Pons (tissue), 1 donor: Measurements from ENCODE around the gene HNF1A.
A peak's percentile ranks its signal among the peaks of the same experiment; 100 is the strongest.
"Not testable (repeated sequence)": the region's sequence is repeated elsewhere in the genome, so short reads cannot be mapped to it uniquely, and the experiment has no call there.

Experiments
- DNase-seq: peaks from one replicate; pipeline ENCODE4 v3.0.0-alpha.2; 2016; ENCODE audit warnings: low spot score

Gene HNF1A

DNA sequence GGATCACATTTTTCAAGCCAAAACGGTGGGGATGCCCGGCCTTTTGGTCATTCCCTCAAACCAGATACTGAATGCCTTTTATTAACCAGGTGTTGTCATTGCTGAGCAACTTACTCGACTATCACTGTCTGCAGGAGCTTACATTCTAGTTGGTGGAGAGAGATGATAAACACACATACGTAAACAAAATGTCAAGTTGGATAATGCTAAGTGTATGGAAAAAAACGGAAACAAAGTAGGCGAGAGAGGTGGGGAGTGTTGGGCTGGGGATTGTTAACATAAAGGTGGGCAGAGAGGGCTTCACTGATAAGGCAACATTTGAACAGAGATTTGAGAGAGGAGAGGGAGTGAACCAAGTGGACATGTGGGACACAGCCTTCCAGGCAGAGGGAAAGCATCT lies 33.5 kb downstream of the HNF1A start:
- DNase-seq = no peak

DNA sequence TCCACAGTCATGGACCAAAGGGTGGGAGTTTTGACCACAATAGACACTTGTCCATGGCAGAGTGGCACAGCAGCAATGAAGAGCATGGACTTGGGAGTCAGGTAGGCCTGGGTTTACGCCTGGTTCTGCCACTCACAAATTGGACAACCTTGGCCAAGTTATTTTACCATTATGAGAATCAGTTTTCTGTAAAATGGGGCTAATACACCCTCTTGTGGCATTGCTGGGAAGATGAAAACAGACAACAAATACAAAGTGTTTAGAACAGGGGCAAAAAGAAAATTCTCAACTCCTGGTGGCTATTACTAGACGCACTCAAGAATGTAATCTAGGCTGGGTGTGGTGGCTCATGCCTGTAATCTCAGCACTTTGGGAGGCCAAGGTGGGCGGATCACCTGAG lies 35.4 kb downstream of the HNF1A start:
- no peak for DNase-seq

DNA sequence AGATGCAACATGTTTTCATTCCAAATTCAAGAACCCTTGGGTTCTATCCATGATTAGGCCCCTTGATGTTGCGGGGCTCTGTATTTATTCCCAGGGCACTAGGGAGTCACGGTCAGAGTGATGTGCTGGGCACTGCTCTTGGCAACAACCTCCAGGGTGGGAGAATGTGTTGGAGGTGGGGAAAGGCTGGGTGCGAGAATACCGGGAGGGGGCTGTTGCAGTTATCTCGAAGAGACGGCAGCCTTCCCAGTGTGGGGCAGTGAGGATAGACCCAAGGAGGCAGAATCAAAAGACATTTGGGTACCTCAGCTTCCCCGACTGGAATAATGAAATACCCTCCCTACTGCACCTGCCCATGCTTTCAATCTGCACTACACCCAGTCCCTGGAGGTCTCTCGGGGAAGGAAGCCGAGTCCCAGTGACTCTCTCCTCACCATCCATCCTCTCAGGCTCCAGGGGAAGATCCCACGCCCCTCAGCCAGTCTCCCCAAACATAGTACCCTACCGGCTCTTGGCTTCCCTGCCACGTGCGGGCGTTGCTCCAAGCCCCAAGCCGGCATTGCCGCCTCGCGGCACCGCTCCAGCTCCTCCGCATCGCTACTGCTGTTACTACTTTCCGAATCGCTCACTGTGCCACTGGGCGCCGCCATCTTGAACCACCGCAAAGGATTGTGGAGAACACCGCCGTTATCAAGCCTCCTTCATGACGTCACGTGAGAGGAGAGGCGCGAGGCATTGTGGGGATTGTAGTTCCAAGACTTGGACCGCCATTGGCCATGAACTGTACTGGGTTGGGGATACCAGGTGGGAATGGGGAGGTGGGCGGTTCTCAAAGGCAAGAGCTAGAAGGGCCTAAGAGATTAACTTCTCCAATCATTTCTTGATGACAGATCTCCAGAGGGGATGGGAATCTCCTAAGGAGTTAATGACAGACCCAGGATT lies 37.8 kb downstream of the HNF1A start, which contains the start of gene C12orf43:
TSS of gene C12orf43 (minus strand) at position 663 of the 942 bp plus-strand sequence. CDS start at position 650, 13 bp downstream.
- DNase-seq = peak; percentile 95

GRCh38 chr12:121017966-121018491 lies 39.7 kb downstream of the HNF1A start:
- DNase-seq = no peak

- no peak for DNase-seq
Observed at GRCh38 chr12:121018860-121019617, 40.7 kb downstream of the HNF1A start.

DNA sequence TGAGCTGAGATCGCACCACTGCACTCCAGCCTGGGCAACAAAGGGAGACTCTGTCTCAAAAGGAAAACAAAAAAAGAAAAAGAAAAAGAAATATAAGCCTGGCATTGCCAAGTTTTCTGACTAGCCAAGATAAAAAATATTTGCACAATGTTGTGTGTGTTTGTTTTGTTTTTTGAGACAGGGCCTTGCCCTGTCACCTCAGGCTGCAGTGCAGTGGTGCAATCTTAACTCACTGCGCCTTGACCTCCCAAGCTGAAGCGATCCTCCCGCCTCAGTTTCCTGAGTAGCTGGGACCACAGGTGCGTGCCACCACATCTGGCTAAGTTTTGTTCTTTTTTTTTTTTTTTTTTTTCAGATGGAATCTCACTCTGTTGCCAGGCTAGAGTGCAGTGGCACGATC lies 43.4 kb downstream of the HNF1A start:
- DNase-seq = no peak

- DNase-seq = no peak
Observed at GRCh38 chr12:121022713-121023112, 44.4 kb downstream of the HNF1A start.

GRCh38 chr12:121023799-121024198 lies 45.5 kb downstream of the HNF1A start:
- no peak for DNase-seq

DNA sequence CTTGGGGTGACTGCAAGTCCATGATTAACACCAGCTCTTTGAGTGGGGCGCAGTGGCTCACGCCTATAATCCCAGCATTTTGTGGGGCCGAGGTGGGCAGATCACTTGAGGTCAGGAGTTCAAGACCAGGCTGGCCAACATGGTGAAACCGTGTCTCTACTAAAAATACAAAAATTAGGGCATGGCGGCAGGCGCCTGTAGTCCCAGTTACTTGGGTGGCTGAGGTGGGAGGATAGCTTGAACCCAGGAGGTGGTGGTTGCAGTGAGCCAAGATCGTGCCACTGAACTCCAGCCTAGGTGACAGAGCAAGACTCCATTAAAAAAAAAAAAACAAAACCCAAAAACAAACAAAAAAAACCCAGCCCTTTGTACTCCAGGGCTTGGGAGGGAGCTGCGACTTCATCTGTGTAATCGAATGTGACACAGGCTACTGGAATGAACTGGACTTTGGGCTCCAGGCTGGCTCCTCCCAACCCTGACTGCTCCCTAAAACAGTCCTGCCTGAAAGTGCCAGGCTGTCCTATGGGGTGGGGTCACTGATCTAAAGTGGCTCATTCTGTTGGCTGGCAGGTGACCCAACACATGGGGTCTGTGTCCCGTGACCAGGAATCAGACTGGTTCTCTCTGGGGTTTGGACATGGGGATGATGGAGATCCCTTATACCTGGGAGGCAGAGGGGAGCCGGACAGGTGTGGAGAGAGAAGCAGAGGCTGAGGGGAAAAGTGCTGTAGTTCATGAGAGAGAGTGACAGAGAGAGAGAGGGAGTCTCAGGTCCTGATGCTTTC lies 47.3 kb downstream of the HNF1A start:
- DNase-seq = no peak

DNA sequence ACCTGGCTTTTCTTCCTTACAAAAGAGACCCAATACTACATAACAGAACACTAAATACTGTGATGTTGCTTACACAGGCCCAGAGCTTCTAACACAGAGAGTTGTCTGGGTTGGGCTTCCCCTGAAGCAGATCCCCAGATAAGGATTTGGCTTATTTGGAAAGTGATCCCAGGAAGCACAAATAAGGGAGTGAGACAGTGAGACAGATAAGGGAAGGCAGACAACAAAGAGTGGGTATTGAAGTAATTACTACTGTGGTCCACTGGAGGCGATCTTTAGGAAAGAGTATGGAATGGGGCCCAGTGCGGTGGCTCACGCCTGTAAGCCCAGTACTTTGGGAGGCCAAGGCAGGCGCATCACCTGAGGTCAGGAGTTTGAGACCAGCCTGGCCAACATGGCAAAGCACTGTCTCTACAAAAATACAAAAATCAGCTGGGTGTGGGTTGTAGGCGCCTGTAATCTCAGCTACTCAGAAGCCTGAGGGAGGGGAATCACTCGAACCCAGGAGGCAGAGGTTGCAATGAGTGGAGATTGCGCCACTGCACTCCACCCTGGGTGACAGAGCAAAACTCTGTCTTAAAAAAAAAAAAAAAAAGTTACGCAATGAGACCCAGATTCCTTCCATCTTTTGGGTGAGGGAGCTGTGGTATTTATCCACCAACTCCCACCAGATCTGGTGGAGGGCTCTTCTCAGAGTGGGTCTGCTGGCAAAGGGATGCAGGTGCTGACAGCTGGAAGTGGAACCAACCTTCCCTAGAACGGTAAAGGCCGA lies 48.1 kb downstream of the HNF1A start:
- no peak for DNase-seq

- DNase-seq = no peak
Observed at GRCh38 chr12:121030576-121031212, 52.4 kb downstream of the HNF1A start.

DNA sequence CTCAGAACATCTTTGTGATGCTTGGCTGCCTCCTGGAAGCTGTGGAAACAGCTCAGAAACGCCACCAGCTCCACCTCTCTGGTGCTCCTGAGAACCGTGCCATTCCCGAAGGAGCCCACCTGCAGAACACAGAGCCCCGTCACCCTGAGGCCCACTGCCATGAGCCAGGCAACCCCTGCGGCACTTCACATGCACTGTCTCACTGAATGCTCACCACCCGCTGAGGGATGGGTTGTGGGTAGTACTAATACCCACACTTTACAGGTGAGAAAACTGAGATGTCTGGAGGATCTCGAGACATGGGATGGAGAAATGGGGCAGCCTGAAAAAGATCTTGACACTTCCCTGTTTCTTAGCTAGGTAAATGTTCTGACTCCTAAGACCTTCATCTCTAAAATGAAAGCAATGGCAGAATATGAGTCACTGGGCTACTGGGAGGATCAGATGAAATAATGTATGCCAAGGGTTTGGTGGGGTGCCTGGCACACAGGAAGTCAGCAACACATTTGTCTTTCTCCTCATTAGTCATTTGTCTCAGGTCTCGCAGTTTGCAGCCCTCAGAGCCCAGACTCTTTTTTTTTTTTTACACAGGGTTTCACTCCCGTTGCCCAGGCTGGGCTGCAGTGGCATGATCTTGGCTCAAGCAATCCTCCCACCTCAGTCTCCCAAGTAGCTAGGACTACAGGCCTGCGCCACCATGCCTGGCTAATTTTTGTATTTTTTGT lies 55.4 kb downstream of the HNF1A start:
- no peak for DNase-seq

DNA sequence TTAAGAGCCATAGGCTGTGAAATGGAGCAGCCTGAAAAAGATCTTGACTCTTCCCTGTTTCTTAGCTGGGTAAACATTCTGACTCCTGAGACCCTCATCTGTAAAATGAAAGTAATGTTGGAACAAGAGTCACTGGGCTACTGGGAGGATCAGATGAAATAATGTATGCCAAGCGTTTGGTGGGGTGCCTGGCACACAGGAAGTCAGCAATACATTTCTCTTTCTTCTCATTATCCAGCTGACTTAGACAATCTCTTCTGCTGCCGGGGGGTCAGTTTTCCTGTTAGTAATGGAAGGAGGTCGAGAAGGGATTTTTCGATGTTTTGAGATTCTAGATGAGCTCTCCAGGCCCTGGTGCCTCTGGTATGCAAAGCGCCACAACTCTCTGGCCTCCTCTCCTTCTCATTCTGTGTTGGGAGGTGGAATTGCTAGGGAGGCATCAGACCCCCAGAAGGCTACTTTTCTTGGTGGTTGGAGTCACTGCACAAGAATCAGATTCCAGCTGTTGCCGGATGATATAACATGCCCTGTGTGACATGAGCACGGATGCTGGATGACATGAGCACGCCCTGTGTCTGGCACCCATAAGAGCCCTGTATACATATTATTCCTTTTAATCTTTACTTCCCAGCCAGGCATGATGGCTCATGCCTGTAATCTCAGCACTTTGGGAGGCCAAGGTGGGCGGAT lies 56.4 kb downstream of the HNF1A start:
- no peak for DNase-seq

DNA sequence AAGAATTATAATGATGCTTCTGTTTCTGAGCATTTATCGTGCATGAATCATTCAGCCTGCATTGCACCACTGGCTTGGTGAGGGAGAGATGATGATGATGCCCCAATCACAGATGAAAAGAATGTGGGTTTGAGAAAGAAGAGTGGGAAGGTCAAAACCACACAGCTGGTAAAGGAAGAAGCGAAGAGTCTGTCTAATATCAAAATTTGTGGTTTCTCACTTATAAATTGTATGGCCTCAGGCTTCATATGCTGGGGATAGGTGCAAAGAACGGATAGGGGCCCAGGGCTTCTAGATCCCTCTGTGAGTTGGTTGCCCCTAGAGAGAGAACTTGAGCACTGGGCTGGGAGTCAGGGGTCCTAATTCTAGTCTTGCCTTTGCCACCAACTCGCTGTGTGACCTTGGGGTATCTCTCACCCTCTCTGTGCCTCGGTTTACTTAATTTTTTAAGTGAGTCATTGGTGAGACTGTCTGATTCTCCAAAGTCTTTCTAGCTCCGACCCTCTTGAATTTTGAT lies 58.5 kb downstream of the HNF1A start:
- DNase-seq = no peak

- peak; percentile 55 for DNase-seq
Observed at GRCh38 chr12:121038861-121039668, 60.7 kb downstream of the HNF1A start, which contains the start of gene OASL. TSS of gene OASL (minus strand) at chr12:121039246. CDS start at chr12:121038971, 275 bp downstream.

DNA sequence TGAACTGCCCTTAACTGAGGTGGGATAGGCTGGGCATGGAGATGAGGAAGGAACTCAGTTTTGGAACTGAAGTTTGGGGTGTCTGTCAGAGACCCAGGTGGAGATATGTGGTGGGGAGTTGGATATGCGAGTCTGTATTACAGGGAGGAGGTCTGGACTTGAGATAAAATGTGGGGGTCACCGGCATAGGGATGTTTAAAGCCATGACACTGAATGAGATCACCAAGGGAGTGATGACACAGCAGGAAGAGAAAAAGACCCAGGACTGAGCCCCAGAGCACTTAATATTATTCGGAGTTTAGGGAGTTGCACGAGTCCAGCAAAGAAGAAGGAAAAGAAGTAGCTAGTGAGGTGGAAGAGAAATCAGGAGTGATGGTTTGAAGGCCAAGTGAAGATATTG lies 64.7 kb downstream of the HNF1A start:
- DNase-seq = no peak

GRCh38 chr12:121047400-121047799 lies 69.1 kb downstream of the HNF1A start:
- DNase-seq = not testable (repeated sequence)

DNA sequence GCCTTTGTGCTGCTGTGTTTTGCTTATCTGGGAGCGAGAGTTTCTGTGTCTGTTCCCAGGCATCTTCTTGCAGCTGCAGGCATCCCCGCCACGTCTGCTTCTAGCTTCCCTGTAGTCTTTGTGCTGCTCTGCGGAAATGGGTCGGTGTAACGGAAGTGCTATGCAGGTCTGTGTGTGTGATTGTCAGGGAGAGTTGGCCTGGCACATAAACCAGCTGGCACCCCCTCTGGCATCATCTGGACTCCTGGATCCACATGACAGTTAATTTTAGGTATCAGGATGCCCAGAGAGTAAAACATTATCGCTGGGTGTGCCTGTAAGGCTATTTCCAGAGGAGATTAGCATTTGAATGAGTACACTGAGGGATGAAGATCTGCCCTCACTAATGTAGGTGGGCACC lies 70.1 kb downstream of the HNF1A start:
- no peak for DNase-seq
